Spleen (tissue), 11 donors: ENCODE data around the gene PRKG1. TPM values are rescaled to one million over a fixed set of nuclear protein-coding genes. Genes with fewer than 3 reads are reported as not detected.

ENCODE experiments used
- DNase-seq: peaks from one replicate; pipeline ENCODE4 v3.0.0-alpha.2; 2020
- H3K27ac ChIP-seq, 8 donors: fragments of 200-600 bp; sonication (generic) in 7 of 8; 1 replicate in 4 of 8; 2 replicates in 4 of 8; pipeline versions ENCODE4 v1.5.0 to v1.8.0; 2016 to 2021; ENCODE audit warnings: inconsistent platforms in 4 of 8, mild to moderate bottlenecking in 4 of 8, moderate library complexity in 1 of 8
- H3K27me3 ChIP-seq, 7 donors: fragments of 200-600 bp; sonication (generic) in 6 of 7; replicated peaks in 1 of 7; 1 replicate in 4 of 7; 2 replicates in 3 of 7; pipeline versions ENCODE4 v1.5.0 to v1.8.0; 2016 to 2021; ENCODE audit warnings: inconsistent platforms in 3 of 7, mild to moderate bottlenecking in 1 of 7
- H3K36me3 ChIP-seq, 6 donors: fragments of 200-600 bp; sonication (generic) in 5 of 6; 1 replicate in 4 of 6; 2 replicates in 2 of 6; pipeline versions ENCODE4 v1.5.0 to v1.8.0; 2016 to 2021; ENCODE audit warnings: inconsistent platforms in 2 of 6
- H3K4me1 ChIP-seq, 6 donors: fragments of 200-600 bp; sonication (generic) in 5 of 6; 1 replicate in 3 of 6; 2 replicates in 3 of 6; pipeline versions ENCODE4 v1.5.0 to v1.8.0; 2016 to 2021; ENCODE audit warnings: inconsistent platforms in 3 of 6
- H3K4me3 ChIP-seq, 8 donors: fragments of 200-600 bp; sonication (generic) in 7 of 8; 1 replicate in 4 of 8; 2 replicates in 4 of 8; pipeline versions ENCODE4 v1.5.0 to v1.8.0; 2016 to 2021; ENCODE audit warnings: inconsistent platforms in 4 of 8, mild to moderate bottlenecking in 4 of 8, moderate library complexity in 2 of 8
- H3K9me3 ChIP-seq, 8 donors: fragments of 200-600 bp; sonication (generic) in 7 of 8; 1 replicate in 4 of 8; 2 replicates in 4 of 8; pipeline versions ENCODE4 v1.5.0 to v1.8.0; 2016 to 2021; ENCODE audit warnings: inconsistent platforms in 4 of 8
- CTCF ChIP-seq, 11 experiments: fragments of 200-600 bp in 7 of 11; fragments of 450-650 bp in 4 of 11; sonication (generic) in 4 of 11; IDR thresholded peaks in 8 of 11; conservative IDR thresholded peaks in 3 of 11; 1 replicate in 7 of 11; 2 replicates in 4 of 11; pipeline versions ENCODE4 v1.4.0 to v1.8.0; 2016 to 2021; ENCODE audit warnings: antibody characterized with exemption in 11 of 11, inconsistent platforms in 4 of 11, mild to moderate bottlenecking in 1 of 11
- POLR2A ChIP-seq, 3 donors: fragments of 450-650 bp; IDR thresholded peaks; one replicate each; pipeline ENCODE4 v1.5.1; 2017; ENCODE audit warnings: antibody characterized with exemption in 3 of 3, mild to moderate bottlenecking in 1 of 3
- POLR2AphosphoS5 ChIP-seq, 3 donors: sonication (generic); formaldehyde crosslinking; IDR thresholded peaks; one replicate each; pipeline ENCODE4 v1.5.1; 2017; ENCODE audit warnings: antibody characterized with exemption in 3 of 3
- WGBS, 5 donors: extraction: QIAGEN DNeasy Blood & Tissue Kit in 3 of 5; methylation state at CpG; one replicate each; pipeline versions ENCODE4 v1.1.5 to v1.1.7; 2013 to 2018; 5-methylcytosine and 5-hydroxymethylcytosine counted together
- intact Hi-C: fragments of 100-400 bp; cut with DNase I; formaldehyde crosslinking; loops from one replicate; pipeline ENCODE4 v1.15.0; 2023; ENCODE audit warnings: low total_unique reads
- polyA plus RNA-seq, 3 donors: library from polyadenylated mRNA; stranded (reverse); fragments of 200-250 nt; gene quantifications; one replicate each; pipeline ENCODE4 v1.2.1, GENCODE V29; 2013
- total RNA-seq, 7 donors: library from RNA; depleted of rRNA in 3 of 7; stranded (reverse); fragments of >200 nt in 3 of 7; fragmentation: NEBNext Ultra II Directional in 4 of 7; extraction: Animal tissue kit (Norgen Biotek cat#: 25700) in 4 of 7; gene quantifications; one replicate each; pipeline versions ENCODE4 v1.1.0 to v1.2.1, GENCODE V29; 2016 to 2021
- donor health status: healthy with polysubstance abuse.
- donor health status: DM: no; HTN: no; CAD: no; lungs with moderate emphysema.
- donor health status: DM: no; HTN: no; CAD: no.
- donor health status: Bipolar disorder and iron deficiency.
- donor health status: healthy.
- donor health status: DM: no; HTN: no; CAD: no.
- donor health status: DM: yes; HTN: yes; CAD: no.

PRKG1 gene
- total and polyA plus RNA-seq, 10 donors: 0.65 to 10.5 (median 7.2) TPM

- H3K4me1 ChIP-seq: no peaks in the 10 kb centered on the region
- no peaks in the 10 kb centered on the region for H3K36me3 ChIP-seq
- 76 to 88% (median 83%) methylated on average over 3 of the region's 3 CpGs for WGBS, 5 donors
- no peaks in the 10 kb centered on the region for H3K9me3 ChIP-seq
- H3K4me3 ChIP-seq: no peak overlapping the region
- DNase-seq: no peak
- no peak overlapping the region for H3K27ac ChIP-seq
- intact Hi-C loops: no loop called here
- H3K27me3 ChIP-seq: no peaks in the 10 kb centered on the region
- TF ChIP-seq POLR2AphosphoS5 (IDR thresholded peaks at IDR 0.05) (no peak), CTCF (IDR thresholded peaks at IDR 0.05 in 8 of 11, conservative IDR thresholded peaks at IDR 0.05 in 3 of 11) (no peak), POLR2A (IDR thresholded peaks at IDR 0.05) (no peak)
These were observed 1191.0 kb downstream of the PRKG1 start for GRCh38 chr10:52265131-52265926.

- no peaks in the 10 kb centered on the region for H3K36me3 ChIP-seq
- no peak overlapping the region for H3K4me3 ChIP-seq
- H3K27ac ChIP-seq: no peak overlapping the region
- no peaks in the 10 kb centered on the region for H3K9me3 ChIP-seq
- intact Hi-C loops: no loop called here
- 67 to 85% (median 70%) methylated on average over 1 of the region's 1 CpG for WGBS, 5 donors
- no peaks in the 10 kb centered on the region for H3K4me1 ChIP-seq
- no peak for DNase-seq
- no peaks in the 10 kb centered on the region for H3K27me3 ChIP-seq
- no peak for TF ChIP-seq POLR2A (IDR thresholded peaks at IDR 0.05)
- no peak for TF ChIP-seq CTCF (IDR thresholded peaks at IDR 0.05 in 8 of 11, conservative IDR thresholded peaks at IDR 0.05 in 3 of 11)
- no peak for TF ChIP-seq POLR2AphosphoS5 (IDR thresholded peaks at IDR 0.05)
These were observed 1192.6 kb downstream of the PRKG1 start for GRCh38 chr10:52266858-52267257.

GRCh38 chr10:52268790-52269189 lies 1194.5 kb downstream of the PRKG1 start:
- Histone ChIP-seq H3K4me3 (no peak overlapping the region), H3K4me1 (no peaks in the 10 kb centered on the region), H3K9me3 (no peaks in the 10 kb centered on the region), H3K27me3 (no peaks in the 10 kb centered on the region), H3K27ac (no peak overlapping the region), H3K36me3 (no peaks in the 10 kb centered on the region)
- intact Hi-C loops: no loop called here
- TF ChIP-seq POLR2A (IDR thresholded peaks at IDR 0.05): no peak
- no peak for TF ChIP-seq CTCF (IDR thresholded peaks at IDR 0.05 in 8 of 11, conservative IDR thresholded peaks at IDR 0.05 in 3 of 11)
- no peak for TF ChIP-seq POLR2AphosphoS5 (IDR thresholded peaks at IDR 0.05)
- WGBS, 5 donors: 77 to 91% (median 87%) methylated on average over 2 of the region's 2 CpGs
- no peak for DNase-seq

- DNase-seq: no peak
- intact Hi-C loops: no loop called here
- H3K36me3 ChIP-seq: no peaks in the 10 kb centered on the region
- no peak overlapping the region for H3K27ac ChIP-seq
- no peaks in the 10 kb centered on the region for H3K4me1 ChIP-seq
- H3K4me3 ChIP-seq: no peak overlapping the region
- no peaks in the 10 kb centered on the region for H3K9me3 ChIP-seq
- TF ChIP-seq POLR2AphosphoS5 (IDR thresholded peaks at IDR 0.05) (no peak), POLR2A (IDR thresholded peaks at IDR 0.05) (no peak), CTCF (IDR thresholded peaks at IDR 0.05 in 8 of 11, conservative IDR thresholded peaks at IDR 0.05 in 3 of 11) (no peak)
- WGBS, 5 donors: 59 to 74% (median 72%) methylated on average over 4 of the region's 4 CpGs
- H3K27me3 ChIP-seq: no peaks in the 10 kb centered on the region
These were observed 1194.9 kb downstream of the PRKG1 start for GRCh38 chr10:52269233-52269632.
